Measurements from ENCODE around the gene NCK2. TPM values are rescaled to one million over a fixed set of nuclear protein-coding genes. Genes with fewer than 3 reads are reported as not detected.
A peak's percentile ranks its signal among the peaks of the same experiment; 100 is the strongest.

NCK2 gene
- total RNA-seq, 1 experiment from 2014 or later = 89.7 TPM

- in situ Hi-C loops (cut with HindIII; ENCODE audit: low pct_unique_long_range_greater_than_20kb, low sequenced_read_pairs) = no loop called here
Measured at GRCh38 chr2:105732955-105733607, 11.6 kb upstream of the NCK2 start.

GRCh38 chr2:105733875-105734274 is 10.8 kb upstream of the NCK2 start:
- no peak for DNase-seq (ENCODE audit: low read depth, low spot score)
- in situ Hi-C loops (cut with HindIII; ENCODE audit: low pct_unique_long_range_greater_than_20kb, low sequenced_read_pairs) = no loop called here

More at GRCh38 chr2:105732955-105733607, 11.6 kb upstream of the NCK2 start:
- no peak for DNase-seq (ENCODE audit: low read depth, low spot score)

GRCh38 chr2:105734762-105735538 is 9.8 kb upstream of the NCK2 start:
- in situ Hi-C loops (cut with HindIII; ENCODE audit: low pct_unique_long_range_greater_than_20kb, low sequenced_read_pairs) = no loop called here
- no peak for DNase-seq (ENCODE audit: low read depth, low spot score)

GRCh38 chr2:105736145-105736544 is 8.6 kb upstream of the NCK2 start:
- DNase-seq (ENCODE audit: low read depth, low spot score) = no peak
- in situ Hi-C loops (cut with HindIII; ENCODE audit: low pct_unique_long_range_greater_than_20kb, low sequenced_read_pairs) = no loop called here

- in situ Hi-C loops (cut with HindIII; ENCODE audit: low pct_unique_long_range_greater_than_20kb, low sequenced_read_pairs) = no loop called here
- DNase-seq (ENCODE audit: low read depth, low spot score) = no peak
Measured at GRCh38 chr2:105737980-105738657, 6.6 kb upstream of the NCK2 start.

- in situ Hi-C loops (cut with HindIII; ENCODE audit: low pct_unique_long_range_greater_than_20kb, low sequenced_read_pairs) = no loop called here
- no peak for DNase-seq (ENCODE audit: low read depth, low spot score)
Measured at GRCh38 chr2:105738658-105739241, 6.0 kb upstream of the NCK2 start.

GRCh38 chr2:105739426-105739825 is 5.3 kb upstream of the NCK2 start:
- no peak for DNase-seq (ENCODE audit: low read depth, low spot score)
- in situ Hi-C loops (cut with HindIII; ENCODE audit: low pct_unique_long_range_greater_than_20kb, low sequenced_read_pairs) = no loop called here

GRCh38 chr2:105739944-105740530 is 4.7 kb upstream of the NCK2 start:
- no peak for DNase-seq (ENCODE audit: low read depth, low spot score)
- in situ Hi-C loops (cut with HindIII; ENCODE audit: low pct_unique_long_range_greater_than_20kb, low sequenced_read_pairs) = no loop called here

GRCh38 chr2:105741174-105741573 is 3.5 kb upstream of the NCK2 start:
- in situ Hi-C loops (cut with HindIII; ENCODE audit: low pct_unique_long_range_greater_than_20kb, low sequenced_read_pairs) = no loop called here
- DNase-seq (ENCODE audit: low read depth, low spot score) = no peak

- no peak for DNase-seq (ENCODE audit: low read depth, low spot score)
- in situ Hi-C loops (cut with HindIII; ENCODE audit: low pct_unique_long_range_greater_than_20kb, low sequenced_read_pairs) = no loop called here
Measured at GRCh38 chr2:105741617-105742016, 3.1 kb upstream of the NCK2 start.

GRCh38 chr2:105744091-105744908 is 412 bp upstream of the NCK2 start:
- peak; percentile 55 for DNase-seq (ENCODE audit: low read depth, low spot score)
- in situ Hi-C loops (cut with HindIII; ENCODE audit: low pct_unique_long_range_greater_than_20kb, low sequenced_read_pairs) = no loop called here

GRCh38 chr2:105746177-105747080 is 1.7 kb downstream of the NCK2 start:
- in situ Hi-C loops (cut with HindIII; ENCODE audit: low pct_unique_long_range_greater_than_20kb, low sequenced_read_pairs) = no loop called here
- DNase-seq (ENCODE audit: low read depth, low spot score) = peak; percentile 25

GRCh38 chr2:105747254-105747894 is 2.7 kb downstream of the NCK2 start:
- in situ Hi-C loops (cut with HindIII; ENCODE audit: low pct_unique_long_range_greater_than_20kb, low sequenced_read_pairs) = no loop called here
- DNase-seq (ENCODE audit: low read depth, low spot score) = no peak

- in situ Hi-C loops (cut with HindIII; ENCODE audit: low pct_unique_long_range_greater_than_20kb, low sequenced_read_pairs) = no loop called here
- no peak for DNase-seq (ENCODE audit: low read depth, low spot score)
Measured at GRCh38 chr2:105747991-105748390, 3.3 kb downstream of the NCK2 start.

- in situ Hi-C loops (cut with HindIII; ENCODE audit: low pct_unique_long_range_greater_than_20kb, low sequenced_read_pairs) = no loop called here
- peak; percentile 43 for DNase-seq (ENCODE audit: low read depth, low spot score)
Measured at GRCh38 chr2:105748566-105748965, 3.9 kb downstream of the NCK2 start.
